Neuronal stem cell (in vitro differentiated cells): ENCODE results near the gene RBM24.

ENCODE experiments used
- DNase-seq: peaks from one replicate; pipeline ENCODE4 v3.0.0-alpha.2; 2013; ENCODE audit warnings: low spot score
- H2AFZ ChIP-seq: one replicate; pipeline ENCODE4 v1.6.1; 2013; ENCODE audit warnings: mild to moderate bottlenecking, low read length, inconsistent platforms
- H2AK5ac ChIP-seq: 2 replicates; pipeline ENCODE4 v1.6.1; 2013; ENCODE audit warnings: low read depth, mild to moderate bottlenecking, inconsistent platforms, low read length, moderate library complexity, mixed read lengths
- H2BK120ac ChIP-seq: 2 replicates; pipeline ENCODE4 v1.6.1; 2013; ENCODE audit warnings: low read depth, mild to moderate bottlenecking, inconsistent platforms, low read length, moderate library complexity, mixed read lengths
- H2BK12ac ChIP-seq: one replicate; pipeline ENCODE4 v1.6.1; 2013; ENCODE audit warnings: low read length, inconsistent platforms
- H2BK15ac ChIP-seq: 2 replicates; pipeline ENCODE4 v1.6.1; 2013; ENCODE audit warnings: mild to moderate bottlenecking, low read length, inconsistent platforms, mixed read lengths
- H2BK5ac ChIP-seq: one replicate; pipeline ENCODE4 v1.6.1; 2013; ENCODE audit warnings: inconsistent platforms, mild to moderate bottlenecking, low read length, moderate library complexity
- H3K14ac ChIP-seq: one replicate; pipeline ENCODE4 v1.6.1; 2013; ENCODE audit warnings: low read length, inconsistent platforms
- H3K18ac ChIP-seq: 2 replicates; pipeline ENCODE4 v1.6.1; 2013; ENCODE audit warnings: low read length, inconsistent platforms
- H3K23ac ChIP-seq: 2 replicates; pipeline ENCODE4 v1.6.1; 2013; ENCODE audit warnings: low read depth, mild to moderate bottlenecking, mixed read lengths, low read length, inconsistent platforms; ENCODE audit not compliant: poor library complexity
- H3K27ac ChIP-seq: replicated peaks from 3 replicates; pipeline ENCODE4 v1.5.1; 2013; ENCODE audit warnings: low read length, inconsistent platforms
- H3K27me3 ChIP-seq, 3 experiments: 2 replicates each; pipeline ENCODE4 v1.6.1; 2013; ENCODE audit warnings: low read length in 3 of 3, mild to moderate bottlenecking in 2 of 3, inconsistent platforms in 1 of 3, low read depth in 1 of 3, mixed read lengths in 1 of 3, moderate library complexity in 1 of 3; ENCODE audit not compliant: control insufficient read depth in 3 of 3, insufficient read depth in 3 of 3
- H3K36me3 ChIP-seq, 2 donors: replicated peaks in 1 of 2; 2 replicates each; pipeline ENCODE4 v1.6.1; 2013; ENCODE audit warnings: low read length in 2 of 2; ENCODE audit not compliant: control insufficient read depth in 2 of 2, insufficient read depth in 2 of 2
- H3K4ac ChIP-seq: 2 replicates; pipeline ENCODE4 v1.6.1; 2013; ENCODE audit warnings: inconsistent platforms, mild to moderate bottlenecking, low read length, moderate library complexity
- H3K4me1 ChIP-seq, 2 donors: 1 replicate in 1 of 2; 2 replicates in 1 of 2; pipeline ENCODE4 v1.6.1; 2013; ENCODE audit warnings: low read length in 2 of 2, low read depth in 1 of 2; ENCODE audit not compliant: control insufficient read depth in 2 of 2, insufficient read depth in 1 of 2
- H3K4me2 ChIP-seq: one replicate; pipeline ENCODE4 v1.6.1; 2013; ENCODE audit warnings: mild to moderate bottlenecking, low read length, inconsistent platforms; ENCODE audit not compliant: insufficient read depth, poor library complexity, severe bottlenecking
- H3K4me3 ChIP-seq, 2 donors: 2 replicates each; pipeline ENCODE4 v1.5.1; 2013; ENCODE audit warnings: low read length in 2 of 2, mild to moderate bottlenecking in 2 of 2, inconsistent platforms in 1 of 2, moderate library complexity in 1 of 2
- H3K79me1 ChIP-seq: one replicate; pipeline ENCODE4 v1.6.1; 2013; ENCODE audit warnings: low read depth, mild to moderate bottlenecking, inconsistent platforms, low read length, moderate library complexity
- H3K9ac ChIP-seq: one replicate; pipeline ENCODE4 v1.6.1; 2013; ENCODE audit warnings: mild to moderate bottlenecking, low read depth, low read length, inconsistent platforms; ENCODE audit not compliant: poor library complexity
- H3K9me3 ChIP-seq, 2 donors: replicated peaks in 1 of 2; 2 replicates each; pipeline versions ENCODE3 to v1.6.1; 2013; ENCODE audit warnings: low read length in 2 of 2, mild to moderate bottlenecking in 2 of 2, inconsistent platforms in 1 of 2, low read depth in 1 of 2, mixed read lengths in 1 of 2, moderate library complexity in 1 of 2; ENCODE audit not compliant: control insufficient read depth in 2 of 2, insufficient read depth in 1 of 2
- H4K8ac ChIP-seq: one replicate; pipeline ENCODE4 v1.6.1; 2013; ENCODE audit warnings: low read depth, mild to moderate bottlenecking, inconsistent platforms, low read length, moderate library complexity
- H4K91ac ChIP-seq: one replicate; pipeline ENCODE4 v1.6.1; 2013; ENCODE audit warnings: low read length, low read depth, mild to moderate bottlenecking, inconsistent platforms; ENCODE audit not compliant: poor library complexity
- WGBS, 2 donors: extraction: QIAGEN DNeasy Blood & Tissue Kit; methylation state at CpG; one replicate each; pipeline ENCODE4 v1.1.7; 2013; ENCODE audit warnings: missing lambda C conversion rate in 2 of 2, mixed read lengths in 1 of 2; ENCODE audit not compliant: insufficient read length in 2 of 2, insufficient replicate concordance in 1 of 2; ENCODE audit errors: extremely low coverage in 2 of 2; 5-methylcytosine and 5-hydroxymethylcytosine counted together

RBM24 gene

DNA sequence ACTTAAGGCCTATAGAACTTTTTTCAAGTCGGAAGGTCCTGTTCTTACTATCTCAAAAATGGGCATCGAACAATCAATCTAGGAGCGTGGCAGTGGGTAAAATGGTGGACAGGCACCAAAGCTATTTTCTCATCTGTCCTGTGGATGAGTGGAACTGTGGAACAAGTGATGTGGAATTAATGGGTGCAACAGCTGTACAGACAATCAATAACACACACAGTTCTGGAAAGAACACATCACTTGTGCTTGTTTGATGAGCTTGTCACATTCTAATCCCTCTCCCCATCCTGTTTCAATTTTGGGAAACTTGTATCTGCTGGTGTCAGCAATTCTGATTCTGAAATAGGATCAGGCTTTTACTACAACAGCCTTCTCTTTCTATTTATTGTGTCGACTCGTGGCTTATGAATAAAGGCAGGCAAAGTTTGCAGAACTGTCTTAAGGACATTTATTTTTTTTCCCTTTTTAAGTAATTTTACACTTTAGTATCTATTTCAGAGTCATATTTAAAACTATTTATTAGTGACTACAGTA is 11.5 kb downstream of the RBM24 start:
- Histone ChIP-seq H3K4me2 (no peak overlapping the region), H2BK5ac (no peak overlapping the region), H3K9ac (no peak overlapping the region), H2BK120ac (no peak overlapping the region), H3K14ac (no peak overlapping the region), H3K27ac (no peak overlapping the region), H3K4ac (no peak overlapping the region), H4K8ac (no peak overlapping the region), H4K91ac (no peak overlapping the region), H3K23ac (no peak overlapping the region), H3K79me1 (no peaks in the 10 kb centered on the region), H3K4me3 (no peak overlapping the region), H2AK5ac (no peak overlapping the region), H3K18ac (no peak overlapping the region), H3K36me3 (peaks cover 0 to 6% of the 10 kb centered on the region in 2 donors), H2AFZ (no peak overlapping the region), H3K4me1 (peaks cover 0 to 11% of the 10 kb centered on the region in 2 donors), H2BK15ac (no peak overlapping the region), H2BK12ac (no peak overlapping the region), H3K27me3 (no peaks in the 10 kb centered on the region), H3K9me3 (no peaks in the 10 kb centered on the region)
- DNase-seq: no peak
- no CpG with 5 or more reads among the region's 5 CpGs for WGBS, 2 donors

DNA sequence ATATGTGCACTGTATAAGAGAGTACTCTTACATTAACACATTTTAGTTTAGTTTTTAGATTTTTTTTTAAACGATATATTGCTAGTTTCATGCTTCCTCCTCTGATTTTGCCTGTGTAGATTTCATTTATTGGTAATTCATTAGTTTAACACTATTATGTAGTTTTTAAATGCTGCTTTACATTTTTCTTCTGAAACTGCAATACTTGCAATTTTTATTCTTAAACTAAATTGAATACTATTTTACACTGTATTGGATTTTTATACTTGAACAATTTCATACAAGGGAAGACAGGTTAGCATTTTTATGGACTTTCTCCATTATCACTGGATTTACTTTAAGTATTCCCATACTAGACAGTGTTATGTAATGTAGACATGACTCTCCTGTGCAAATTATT is 12.2 kb downstream of the RBM24 start:
- Histone ChIP-seq H3K14ac (no peak overlapping the region), H4K8ac (no peak overlapping the region), H3K9me3 (no peaks in the 10 kb centered on the region), H3K27me3 (no peaks in the 10 kb centered on the region), H3K23ac (no peak overlapping the region), H3K79me1 (no peaks in the 10 kb centered on the region), H3K4me1 (peaks cover 0 to 16% of the 10 kb centered on the region in 2 donors), H3K4ac (no peak overlapping the region), H3K18ac (no peak overlapping the region), H3K36me3 (peaks cover 0 to 6% of the 10 kb centered on the region in 2 donors), H2AK5ac (no peak overlapping the region), H2BK15ac (no peak overlapping the region), H3K4me3 (no peak overlapping the region), H3K4me2 (no peak overlapping the region), H2BK5ac (no peak overlapping the region), H2AFZ (no peak overlapping the region), H2BK12ac (no peak overlapping the region), H3K27ac (no peak overlapping the region), H4K91ac (no peak overlapping the region), H3K9ac (no peak overlapping the region), H2BK120ac (no peak overlapping the region)
- no CpG with 5 or more reads among the region's 1 CpG for WGBS, 2 donors
- DNase-seq: no peak

DNA sequence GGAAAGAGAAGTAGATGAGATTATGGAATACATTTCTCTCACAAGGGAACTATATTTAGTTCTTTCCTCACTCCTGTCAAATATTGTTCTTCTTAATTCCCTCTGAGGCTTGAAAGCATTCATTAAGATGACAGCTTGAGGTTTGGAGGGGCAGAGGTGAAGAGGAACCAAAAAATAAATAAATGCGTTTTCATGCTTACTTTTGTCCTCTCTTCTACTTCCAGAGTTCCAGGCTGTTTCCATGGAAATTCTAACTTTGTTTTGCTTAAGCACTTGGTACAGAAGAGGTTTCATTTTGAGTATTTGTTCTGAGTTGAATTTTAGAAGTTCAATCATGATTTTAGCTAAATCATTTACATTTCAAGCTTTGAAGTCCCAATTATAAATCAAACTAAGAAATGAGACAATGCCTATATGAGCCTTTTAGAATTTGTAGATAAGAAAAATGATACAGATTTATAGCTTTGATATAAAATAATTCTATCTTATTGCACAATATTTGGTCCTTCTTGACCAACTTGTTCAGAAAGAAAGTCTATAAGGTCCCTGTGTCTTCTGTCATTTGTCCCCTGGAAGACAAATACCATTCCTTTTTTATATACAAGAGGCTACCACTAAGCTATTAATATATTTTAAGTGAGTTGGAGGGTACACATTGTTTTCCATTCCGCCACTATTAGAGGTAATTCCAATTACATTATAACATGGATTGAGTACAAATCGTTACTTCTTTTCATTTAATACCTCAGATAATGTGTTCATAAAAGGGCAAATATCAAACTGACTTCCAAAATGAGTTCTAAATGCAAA is 16.3 kb downstream of the RBM24 start:
- H3K4ac ChIP-seq: no peak overlapping the region
- no peaks in the 10 kb centered on the region for H3K9me3 ChIP-seq
- H2AFZ ChIP-seq: no peak overlapping the region
- H3K4me2 ChIP-seq: no peak overlapping the region
- no CpG with 5 or more reads among the region's 3 CpGs for WGBS, 2 donors
- H2BK12ac ChIP-seq: no peak overlapping the region
- no peak overlapping the region for H2BK15ac ChIP-seq
- no peak for DNase-seq
- no peak overlapping the region for H2BK5ac ChIP-seq
- H3K23ac ChIP-seq: no peak overlapping the region
- H3K36me3 ChIP-seq: peaks cover 0 to under 1% of the 10 kb centered on the region in 2 donors
- H3K18ac ChIP-seq: no peak overlapping the region
- no peaks in the 10 kb centered on the region for H3K79me1 ChIP-seq
- no peak overlapping the region for H3K4me3 ChIP-seq
- no peak overlapping the region for H3K9ac ChIP-seq
- no peak overlapping the region for H3K14ac ChIP-seq
- no peak overlapping the region for H4K91ac ChIP-seq
- H2BK120ac ChIP-seq: no peak overlapping the region
- H3K27ac ChIP-seq: no peak overlapping the region
- H3K27me3 ChIP-seq: no peaks in the 10 kb centered on the region
- H2AK5ac ChIP-seq: no peak overlapping the region
- peaks cover 0 to 16% of the 10 kb centered on the region in 2 donors for H3K4me1 ChIP-seq
- H4K8ac ChIP-seq: no peak overlapping the region

DNA sequence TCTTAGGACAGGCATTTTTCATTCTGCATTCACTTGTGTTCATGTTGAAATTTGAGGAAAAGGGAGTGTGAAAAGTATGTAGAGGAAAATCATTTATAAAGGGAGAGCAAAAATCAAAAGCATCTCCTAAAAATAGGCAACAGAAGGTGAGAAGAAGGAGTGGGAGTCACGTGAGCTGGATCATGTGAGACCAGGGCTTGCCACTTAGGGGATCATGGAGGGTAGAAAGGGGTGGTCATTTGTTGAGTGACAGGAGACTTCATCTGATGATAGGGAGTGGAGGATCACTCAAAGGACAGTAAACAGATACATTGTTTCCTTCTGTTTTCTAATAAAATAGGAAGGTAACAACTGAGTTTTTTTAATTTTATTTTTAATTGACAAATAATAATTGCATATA is 17.1 kb downstream of the RBM24 start:
- H2BK5ac ChIP-seq: no peak overlapping the region
- H3K18ac ChIP-seq: no peak overlapping the region
- H3K4me3 ChIP-seq: no peak overlapping the region
- H2AFZ ChIP-seq: no peak overlapping the region
- H3K4me1 ChIP-seq: peaks cover 0 to 16% of the 10 kb centered on the region in 2 donors
- no peak overlapping the region for H2AK5ac ChIP-seq
- no peak overlapping the region for H2BK15ac ChIP-seq
- no peak overlapping the region for H4K91ac ChIP-seq
- H3K9ac ChIP-seq: no peak overlapping the region
- no CpG with 5 or more reads among the region's 1 CpG for WGBS, 2 donors
- no peak overlapping the region for H3K14ac ChIP-seq
- no peaks in the 10 kb centered on the region for H3K9me3 ChIP-seq
- H4K8ac ChIP-seq: no peak overlapping the region
- H3K4ac ChIP-seq: no peak overlapping the region
- no peak overlapping the region for H2BK12ac ChIP-seq
- H3K27me3 ChIP-seq: no peaks in the 10 kb centered on the region
- H3K27ac ChIP-seq: no peak overlapping the region
- no peaks in the 10 kb centered on the region for H3K36me3 ChIP-seq
- no peak for DNase-seq
- no peak overlapping the region for H3K23ac ChIP-seq
- H2BK120ac ChIP-seq: no peak overlapping the region
- no peaks in the 10 kb centered on the region for H3K79me1 ChIP-seq
- H3K4me2 ChIP-seq: no peak overlapping the region
